CD14-positive monocyte (primary cell): Measurements from ENCODE around the gene FAM241B. TPM values are rescaled to one million over a fixed set of nuclear protein-coding genes. Genes with fewer than 3 reads are reported as not detected.

Experiments used
- DNase-seq, 3 donors: peaks; one replicate each; pipeline ENCODE4 v3.0.0-alpha.2; 2011 to 2022
- H2AFZ ChIP-seq: 2 replicates; pipeline ENCODE4 v1.6.0; 2012; ENCODE audit warnings: mild to moderate bottlenecking, low read depth, low read length, inconsistent platforms; ENCODE audit not compliant: insufficient read depth, poor library complexity, severe bottlenecking
- H3K27ac ChIP-seq, 2 donors: 1 replicate in 1 of 2; 2 replicates in 1 of 2; pipeline ENCODE4 v1.5.1; 2012 to 2013; ENCODE audit warnings: low read length in 2 of 2, control low read depth in 1 of 2, inconsistent platforms in 1 of 2, low read depth in 1 of 2, mild to moderate bottlenecking in 1 of 2
- H3K27me3 ChIP-seq, 2 donors: one replicate each; pipeline versions ENCODE4 v1.6.0 to v1.6.1; 2011 to 2013; ENCODE audit warnings: low read length in 2 of 2; ENCODE audit not compliant: control insufficient read depth in 2 of 2, insufficient read depth in 2 of 2
- H3K36me3 ChIP-seq, 2 donors: replicated peaks in 1 of 2; 1 replicate in 1 of 2; 2 replicates in 1 of 2; pipeline versions ENCODE4 v1.5.1 to v1.6.1; 2012 to 2013; ENCODE audit warnings: low read length in 2 of 2, control low read depth in 1 of 2, inconsistent platforms in 1 of 2, mild to moderate bottlenecking in 1 of 2; ENCODE audit not compliant: insufficient read depth in 2 of 2, control insufficient read depth in 1 of 2
- H3K4me1 ChIP-seq, 2 donors: 1 replicate in 1 of 2; 2 replicates in 1 of 2; pipeline versions ENCODE4 v1.5.1 to v1.6.1; 2012 to 2013; ENCODE audit warnings: low read length in 2 of 2, control low read depth in 1 of 2, inconsistent platforms in 1 of 2, mild to moderate bottlenecking in 1 of 2, moderate library complexity in 1 of 2; ENCODE audit not compliant: insufficient read depth in 2 of 2, control insufficient read depth in 1 of 2
- H3K4me2 ChIP-seq: replicated peaks from 2 replicates; pipeline ENCODE3; 2012; ENCODE audit warnings: low read length, moderate library complexity, mild to moderate bottlenecking; ENCODE audit not compliant: poor library complexity, severe bottlenecking; ENCODE audit errors: extremely low read depth
- H3K4me3 ChIP-seq, 3 experiments: fragments of 200-600 bp in 1 of 3; sonication (generic) in 1 of 3; replicated peaks in 1 of 3; 1 replicate in 2 of 3; 2 replicates in 1 of 3; pipeline ENCODE4 v1.5.1; 2011 to 2013; ENCODE audit warnings: low read length in 3 of 3, mild to moderate bottlenecking in 3 of 3, control low read depth in 2 of 3, low read depth in 2 of 3, inconsistent platforms in 1 of 3, moderate library complexity in 1 of 3
- H3K79me2 ChIP-seq: 2 replicates; pipeline ENCODE4 v1.6.0; 2012; ENCODE audit warnings: mild to moderate bottlenecking, control low read depth, inconsistent platforms, low read length, moderate library complexity; ENCODE audit not compliant: insufficient read depth
- H3K9ac ChIP-seq: 2 replicates; pipeline ENCODE4 v1.6.0; 2017; ENCODE audit warnings: low read length, mild to moderate bottlenecking; ENCODE audit not compliant: insufficient read depth, poor library complexity, severe bottlenecking
- H3K9me3 ChIP-seq, 2 donors: replicated peaks in 1 of 2; 1 replicate in 1 of 2; 2 replicates in 1 of 2; pipeline versions ENCODE4 v1.5.1 to v1.6.1; 2012 to 2013; ENCODE audit warnings: low read length in 2 of 2, control low read depth in 1 of 2; ENCODE audit not compliant: control insufficient read depth in 1 of 2, insufficient read depth in 1 of 2
- H4K20me1 ChIP-seq: 2 replicates; pipeline ENCODE4 v1.6.0; 2012; ENCODE audit warnings: mild to moderate bottlenecking, low read length, control low read depth, moderate library complexity; ENCODE audit not compliant: insufficient read depth
- H3K27ac Mint-ChIP-seq, 7 donors: one replicate each; pipeline ENCODE4 v1.8.0; 2020; ENCODE audit warnings: mild to moderate bottlenecking in 7 of 7, mixed read lengths in 7 of 7, moderate library complexity in 6 of 7, inconsistent platforms in 2 of 7
- H3K27me3 Mint-ChIP-seq, 3 donors: one replicate each; pipeline ENCODE4 v1.8.0; 2021 to 2022; ENCODE audit warnings: low read depth in 3 of 3, mild to moderate bottlenecking in 3 of 3, mixed read lengths in 3 of 3, moderate library complexity in 3 of 3, inconsistent platforms in 1 of 3
- H3K36me3 Mint-ChIP-seq, 2 donors: one replicate each; pipeline ENCODE4 v1.8.0; 2020; ENCODE audit warnings: mixed read lengths in 2 of 2, inconsistent platforms in 1 of 2, mild to moderate bottlenecking in 1 of 2
- H3K4me1 Mint-ChIP-seq: one replicate; pipeline ENCODE4 v1.8.0; 2020; ENCODE audit warnings: mild to moderate bottlenecking, mixed read lengths
- H3K4me3 Mint-ChIP-seq, 2 donors: one replicate each; pipeline ENCODE4 v1.8.0; 2020; ENCODE audit warnings: mild to moderate bottlenecking in 2 of 2, mixed read lengths in 2 of 2, moderate library complexity in 1 of 2
- H3K9me3 Mint-ChIP-seq, 7 donors: one replicate each; pipeline ENCODE4 v1.8.0; 2020 to 2022; ENCODE audit warnings: mixed read lengths in 7 of 7, mild to moderate bottlenecking in 6 of 7, moderate library complexity in 6 of 7, inconsistent platforms in 2 of 7
- WGBS: methylation state at CpG from one replicate; pipeline ENCODE4 v1.1.5; 2013; ENCODE audit warnings: missing lambda C conversion rate; ENCODE audit not compliant: insufficient coverage; 5-methylcytosine and 5-hydroxymethylcytosine counted together
- intact Hi-C, 2 donors: fragments of 100-400 bp; cut with micrococcal nuclease; formaldehyde crosslinking; loops; one replicate each; pipeline versions ENCODE4 v1.15.0 to v1.15.1; 2023
- polyA plus RNA-seq, 3 donors: library from polyadenylated mRNA; depleted of rRNA in 1 of 3; unstranded in 2 of 3; stranded (reverse) in 1 of 3; fragments of 300-500 nt in 2 of 3; fragments of >200 nt in 1 of 3; fragmentation: Illumina TruSeq in 2 of 3; gene quantifications; 1 replicate in 2 of 3; 2 replicates in 1 of 3; pipeline ENCODE4 v1.2.3, GENCODE V29; 2012 to 2021
- TF ChIP-seq, protein P1 (sequence below): fragments of 200-600 bp; IDR thresholded peaks from one replicate; pipeline ENCODE4 v1.8.0; 2022; ENCODE audit warnings: antibody characterized with exemption, mild to moderate bottlenecking

FAM241B gene
- polyA plus RNA-seq, 3 donors = not detected

- peaks cover 0 to 5% (median 2%) of the 10 kb centered on the region in 7 donors for H3K9me3 Mint-ChIP-seq
- Histone ChIP-seq H3K4me1 (no peaks in the 10 kb centered on the region), H3K27ac (no peak overlapping the region), H2AFZ (no peak overlapping the region), H3K27me3 (no peaks in the 10 kb centered on the region), H3K79me2 (no peaks in the 10 kb centered on the region), H4K20me1 (no peaks in the 10 kb centered on the region), H3K4me2 (no peak overlapping the region), H3K9me3 (no peaks in the 10 kb centered on the region), H3K4me3 (no peak overlapping the region), H3K9ac (no peak overlapping the region), H3K36me3 (no peaks in the 10 kb centered on the region)
- H3K4me1 Mint-ChIP-seq = no peaks in the 10 kb centered on the region
- 63% methylated on average over 1 of the region's 5 CpGs for WGBS
- no peaks in the 10 kb centered on the region for H3K36me3 Mint-ChIP-seq
- no peak for DNase-seq
- peaks cover 10 to 26% (median 12%) of the 10 kb centered on the region in 3 donors for H3K27me3 Mint-ChIP-seq
- TF ChIP-seq, protein P1, sequence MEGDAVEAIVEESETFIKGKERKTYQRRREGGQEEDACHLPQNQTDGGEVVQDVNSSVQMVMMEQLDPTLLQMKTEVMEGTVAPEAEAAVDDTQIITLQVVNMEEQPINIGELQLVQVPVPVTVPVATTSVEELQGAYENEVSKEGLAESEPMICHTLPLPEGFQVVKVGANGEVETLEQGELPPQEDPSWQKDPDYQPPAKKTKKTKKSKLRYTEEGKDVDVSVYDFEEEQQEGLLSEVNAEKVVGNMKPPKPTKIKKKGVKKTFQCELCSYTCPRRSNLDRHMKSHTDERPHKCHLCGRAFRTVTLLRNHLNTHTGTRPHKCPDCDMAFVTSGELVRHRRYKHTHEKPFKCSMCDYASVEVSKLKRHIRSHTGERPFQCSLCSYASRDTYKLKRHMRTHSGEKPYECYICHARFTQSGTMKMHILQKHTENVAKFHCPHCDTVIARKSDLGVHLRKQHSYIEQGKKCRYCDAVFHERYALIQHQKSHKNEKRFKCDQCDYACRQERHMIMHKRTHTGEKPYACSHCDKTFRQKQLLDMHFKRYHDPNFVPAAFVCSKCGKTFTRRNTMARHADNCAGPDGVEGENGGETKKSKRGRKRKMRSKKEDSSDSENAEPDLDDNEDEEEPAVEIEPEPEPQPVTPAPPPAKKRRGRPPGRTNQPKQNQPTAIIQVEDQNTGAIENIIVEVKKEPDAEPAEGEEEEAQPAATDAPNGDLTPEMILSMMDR = no peak
- no peak overlapping the region for H3K27ac Mint-ChIP-seq
- H3K4me3 Mint-ChIP-seq = no peak overlapping the region
- intact Hi-C loops = no loop called here
Measured at GRCh38 chr10:69668721-69669120, 38.7 kb downstream of the FAM241B start.

- Mint-ChIP-seq H3K36me3 (no peaks in the 10 kb centered on the region), H3K4me3 (no peak overlapping the region), H3K27me3 (peaks cover 10 to 26% (median 12%) of the 10 kb centered on the region in 3 donors), H3K9me3 (peaks cover 0 to 5% (median 2%) of the 10 kb centered on the region in 7 donors), H3K4me1 (no peaks in the 10 kb centered on the region), H3K27ac (no peak overlapping the region)
- TF ChIP-seq, protein P1 = no peak
- Histone ChIP-seq H3K9me3 (no peaks in the 10 kb centered on the region), H3K4me2 (no peak overlapping the region), H3K9ac (no peak overlapping the region), H3K4me3 (no peak overlapping the region), H3K27ac (no peak overlapping the region), H2AFZ (no peak overlapping the region), H3K27me3 (no peaks in the 10 kb centered on the region), H4K20me1 (no peaks in the 10 kb centered on the region), H3K36me3 (no peaks in the 10 kb centered on the region), H3K4me1 (no peaks in the 10 kb centered on the region), H3K79me2 (no peaks in the 10 kb centered on the region)
- no peak for DNase-seq
- intact Hi-C loops = no loop called here
- WGBS = 94% methylated on average over 4 of the region's 4 CpGs
Measured at GRCh38 chr10:69669409-69669808, 39.4 kb downstream of the FAM241B start.
